ENCODE results near the gene GRID2. TPM values are rescaled to one million over a fixed set of nuclear protein-coding genes. Genes with fewer than 3 reads are reported as not detected.

Gene GRID2
- polyA plus RNA-seq, 1 experiment, result not detected

- ChIA-PET POLR2A (no interaction called here), CTCF (no interaction called here)
- no peak for DNase-seq (ENCODE audit: low read depth, low spot score)
- no peak overlapping the region for H3K27ac ChIP-seq (ENCODE audit: low read depth, low read length)
- no peaks in the 10 kb centered on the region for H3K9me3 ChIP-seq (ENCODE audit: control insufficient read depth, insufficient read depth, low read length)
- no peak for TF ChIP-seq CTCF (IDR thresholded peaks at IDR 0.05; ENCODE audit: low read depth, low read length)
- no peak overlapping the region for H3K4me3 ChIP-seq (ENCODE audit: low read depth, low read length)
- no peaks in the 10 kb centered on the region for H3K27me3 ChIP-seq (ENCODE audit: control insufficient read depth, insufficient read depth, low read length)
These were observed 311.3 kb downstream of the GRID2 start for GRCh38 chr4:92615049-92615448.

GRCh38 chr4:92618968-92619367 is 315.2 kb downstream of the GRID2 start:
- CTCF ChIA-PET, result no interaction called here
- no peaks in the 10 kb centered on the region for H3K9me3 ChIP-seq (ENCODE audit: control insufficient read depth, insufficient read depth, low read length)
- H3K4me3 ChIP-seq (ENCODE audit: low read depth, low read length), result no peak overlapping the region
- no peak for DNase-seq (ENCODE audit: low read depth, low spot score)
- H3K27ac ChIP-seq (ENCODE audit: low read depth, low read length), result no peak overlapping the region
- no peak for TF ChIP-seq CTCF (IDR thresholded peaks at IDR 0.05; ENCODE audit: low read depth, low read length)
- no peaks in the 10 kb centered on the region for H3K27me3 ChIP-seq (ENCODE audit: control insufficient read depth, insufficient read depth, low read length)
- POLR2A ChIA-PET, result no interaction called here

- TF ChIP-seq CTCF (IDR thresholded peaks at IDR 0.05; ENCODE audit: low read depth, low read length), result no peak
- DNase-seq (ENCODE audit: low read depth, low spot score), result no peak
- no peaks in the 10 kb centered on the region for H3K27me3 ChIP-seq (ENCODE audit: control insufficient read depth, insufficient read depth, low read length)
- no peak overlapping the region for H3K4me3 ChIP-seq (ENCODE audit: low read depth, low read length)
- CTCF ChIA-PET, result no interaction called here
- H3K9me3 ChIP-seq (ENCODE audit: control insufficient read depth, insufficient read depth, low read length), result no peaks in the 10 kb centered on the region
- POLR2A ChIA-PET, result no interaction called here
- no peak overlapping the region for H3K27ac ChIP-seq (ENCODE audit: low read depth, low read length)
These were observed 325.5 kb downstream of the GRID2 start for GRCh38 chr4:92629302-92629701.

- POLR2A ChIA-PET, result no interaction called here
- Histone ChIP-seq H3K27ac (ENCODE audit: low read depth, low read length) (no peak overlapping the region), H3K9me3 (ENCODE audit: control insufficient read depth, insufficient read depth, low read length) (no peaks in the 10 kb centered on the region), H3K4me3 (ENCODE audit: low read depth, low read length) (no peak overlapping the region), H3K27me3 (ENCODE audit: control insufficient read depth, insufficient read depth, low read length) (no peaks in the 10 kb centered on the region)
- DNase-seq (ENCODE audit: low read depth, low spot score), result no peak
- no peak for TF ChIP-seq CTCF (IDR thresholded peaks at IDR 0.05; ENCODE audit: low read depth, low read length)
- CTCF ChIA-PET, result no interaction called here
These were observed 331.1 kb downstream of the GRID2 start for GRCh38 chr4:92634882-92635281.

GRCh38 chr4:92636038-92636806 is 332.5 kb downstream of the GRID2 start:
- no peaks in the 10 kb centered on the region for H3K27me3 ChIP-seq (ENCODE audit: control insufficient read depth, insufficient read depth, low read length)
- no peak for TF ChIP-seq CTCF (IDR thresholded peaks at IDR 0.05; ENCODE audit: low read depth, low read length)
- CTCF ChIA-PET, result no interaction called here

More at GRCh38 chr4:92636038-92636806, 332.5 kb downstream of the GRID2 start:
- DNase-seq (ENCODE audit: low read depth, low spot score), result no peak
- Histone ChIP-seq H3K4me3 (ENCODE audit: low read depth, low read length) (no peak overlapping the region), H3K27ac (ENCODE audit: low read depth, low read length) (no peak overlapping the region), H3K9me3 (ENCODE audit: control insufficient read depth, insufficient read depth, low read length) (no peaks in the 10 kb centered on the region)
- POLR2A ChIA-PET, result no interaction called here

All from AG04450 (cell line).